ENCODE data around the gene P3H3.
A peak's percentile ranks its signal among the peaks of the same experiment; 100 is the strongest.

P3H3 gene

GRCh38 chr12:6826125-6826733, 2.0 kb upstream of the P3H3 start:
- Histone ChIP-seq H3K4me1 (ENCODE audit: control insufficient read depth in 2 of 2, insufficient read depth in 2 of 2, low read length in 2 of 2) (peaks cover 11 to 15% of the 10 kb centered on the region in 2 donors), H3K36me3 (ENCODE audit: control insufficient read depth in 2 of 2, insufficient read depth in 2 of 2, low read length in 2 of 2) (no peaks in the 10 kb centered on the region), H3K27me3 (ENCODE audit: control insufficient read depth in 2 of 2, insufficient read depth in 2 of 2, low read length in 2 of 2) (peaks cover 38 to 51% of the 10 kb centered on the region in 2 donors), H3K4me3 (ENCODE audit: low read length in 2 of 2) (no peak overlapping the region), H3K27ac (ENCODE audit: low read depth in 2 of 2, low read length in 2 of 2) (no peak overlapping the region), H3K9me3 (ENCODE audit: control insufficient read depth in 2 of 2, low read length in 2 of 2) (no peaks in the 10 kb centered on the region), H3K9ac (ENCODE audit: low read depth in 1 of 2, low read length in 2 of 2) (no peak overlapping the region)

- H3K9ac ChIP-seq (ENCODE audit: low read depth in 1 of 2, low read length in 2 of 2): no peak overlapping the region
- peaks cover 0 to 3% of the 10 kb centered on the region in 2 donors for H3K36me3 ChIP-seq (ENCODE audit: control insufficient read depth in 2 of 2, insufficient read depth in 2 of 2, low read length in 2 of 2)
- H3K4me3 ChIP-seq (ENCODE audit: low read length in 2 of 2): no peak overlapping the region
- no peak overlapping the region for H3K27ac ChIP-seq (ENCODE audit: low read depth in 2 of 2, low read length in 2 of 2)
- peaks cover 11 to 13% of the 10 kb centered on the region in 2 donors for H3K4me1 ChIP-seq (ENCODE audit: control insufficient read depth in 2 of 2, insufficient read depth in 2 of 2, low read length in 2 of 2)
- H3K27me3 ChIP-seq (ENCODE audit: control insufficient read depth in 2 of 2, insufficient read depth in 2 of 2, low read length in 2 of 2): peaks cover 37 to 48% of the 10 kb centered on the region in 2 donors
- H3K9me3 ChIP-seq (ENCODE audit: control insufficient read depth in 2 of 2, low read length in 2 of 2): no peaks in the 10 kb centered on the region
These were observed 1.3 kb upstream of the P3H3 start for GRCh38 chr12:6826734-6827436.

- Histone ChIP-seq H3K9me3 (ENCODE audit: control insufficient read depth in 2 of 2, low read length in 2 of 2) (no peaks in the 10 kb centered on the region), H3K36me3 (ENCODE audit: control insufficient read depth in 2 of 2, insufficient read depth in 2 of 2, low read length in 2 of 2) (peaks cover 0 to 3% of the 10 kb centered on the region in 2 donors), H3K4me3 (ENCODE audit: low read length in 2 of 2) (no peak overlapping the region), H3K9ac (ENCODE audit: low read depth in 1 of 2, low read length in 2 of 2) (no peak overlapping the region), H3K27me3 (ENCODE audit: control insufficient read depth in 2 of 2, insufficient read depth in 2 of 2, low read length in 2 of 2) (peaks cover 34 to 42% of the 10 kb centered on the region in 2 donors), H3K27ac (ENCODE audit: low read depth in 2 of 2, low read length in 2 of 2) (no peak overlapping the region), H3K4me1 (ENCODE audit: control insufficient read depth in 2 of 2, insufficient read depth in 2 of 2, low read length in 2 of 2) (peaks cover 11 to 12% of the 10 kb centered on the region in 2 donors)
These were observed 733 bp upstream of the P3H3 start for GRCh38 chr12:6827437-6827911.

- peaks cover 27 to 31% of the 10 kb centered on the region in 2 donors for H3K27me3 ChIP-seq (ENCODE audit: control insufficient read depth in 2 of 2, insufficient read depth in 2 of 2, low read length in 2 of 2)
- no peaks in the 10 kb centered on the region for H3K9me3 ChIP-seq (ENCODE audit: control insufficient read depth in 2 of 2, low read length in 2 of 2)
- H3K4me3 ChIP-seq (ENCODE audit: low read length in 2 of 2): peak overlapping the region; percentile 76 to 78
- H3K36me3 ChIP-seq (ENCODE audit: control insufficient read depth in 2 of 2, insufficient read depth in 2 of 2, low read length in 2 of 2): peaks cover 0 to 3% of the 10 kb centered on the region in 2 donors
- H3K9ac ChIP-seq (ENCODE audit: low read depth in 1 of 2, low read length in 2 of 2): peak overlapping the region; percentile 44 to 79
- H3K27ac ChIP-seq (ENCODE audit: low read depth in 2 of 2, low read length in 2 of 2): peak overlapping the region; percentile 34 to 65
- peaks cover 11 to 12% of the 10 kb centered on the region in 2 donors for H3K4me1 ChIP-seq (ENCODE audit: control insufficient read depth in 2 of 2, insufficient read depth in 2 of 2, low read length in 2 of 2)
These were observed 751 bp downstream of the P3H3 start for GRCh38 chr12:6828781-6829535.

GRCh38 chr12:6829536-6830220, 1.5 kb downstream of the P3H3 start:
- H3K27ac ChIP-seq (ENCODE audit: low read depth in 2 of 2, low read length in 2 of 2): peak overlapping the region; percentile 34 to 65
- peaks cover 0 to 3% of the 10 kb centered on the region in 2 donors for H3K36me3 ChIP-seq (ENCODE audit: control insufficient read depth in 2 of 2, insufficient read depth in 2 of 2, low read length in 2 of 2)
- peaks cover 11 to 12% of the 10 kb centered on the region in 2 donors for H3K4me1 ChIP-seq (ENCODE audit: control insufficient read depth in 2 of 2, insufficient read depth in 2 of 2, low read length in 2 of 2)
- H3K27me3 ChIP-seq (ENCODE audit: control insufficient read depth in 2 of 2, insufficient read depth in 2 of 2, low read length in 2 of 2): peaks cover 25 to 27% of the 10 kb centered on the region in 2 donors
- H3K4me3 ChIP-seq (ENCODE audit: low read length in 2 of 2): peak overlapping the region; percentile 76 to 78
- no peaks in the 10 kb centered on the region for H3K9me3 ChIP-seq (ENCODE audit: control insufficient read depth in 2 of 2, low read length in 2 of 2)
- peak overlapping the region in 1 of 2 donors; percentile 44 for H3K9ac ChIP-seq (ENCODE audit: low read depth in 1 of 2, low read length in 2 of 2)

- Histone ChIP-seq H3K9me3 (ENCODE audit: control insufficient read depth in 2 of 2, low read length in 2 of 2) (no peaks in the 10 kb centered on the region), H3K4me3 (ENCODE audit: low read length in 2 of 2) (no peak overlapping the region), H3K27me3 (ENCODE audit: control insufficient read depth in 2 of 2, insufficient read depth in 2 of 2, low read length in 2 of 2) (peaks cover 20 to 25% of the 10 kb centered on the region in 2 donors), H3K36me3 (ENCODE audit: control insufficient read depth in 2 of 2, insufficient read depth in 2 of 2, low read length in 2 of 2) (peaks cover 0 to 3% of the 10 kb centered on the region in 2 donors), H3K9ac (ENCODE audit: low read depth in 1 of 2, low read length in 2 of 2) (no peak overlapping the region), H3K4me1 (ENCODE audit: control insufficient read depth in 2 of 2, insufficient read depth in 2 of 2, low read length in 2 of 2) (peaks cover 10% of the 10 kb centered on the region in 2 donors), H3K27ac (ENCODE audit: low read depth in 2 of 2, low read length in 2 of 2) (no peak overlapping the region)
These were observed 2.2 kb downstream of the P3H3 start for GRCh38 chr12:6830286-6830890.

GRCh38 chr12:6830999-6831398, 2.8 kb downstream of the P3H3 start:
- no peak overlapping the region for H3K9ac ChIP-seq (ENCODE audit: low read depth in 1 of 2, low read length in 2 of 2)
- H3K36me3 ChIP-seq (ENCODE audit: control insufficient read depth in 2 of 2, insufficient read depth in 2 of 2, low read length in 2 of 2): peaks cover 0 to 3% of the 10 kb centered on the region in 2 donors
- H3K4me3 ChIP-seq (ENCODE audit: low read length in 2 of 2): no peak overlapping the region
- H3K27ac ChIP-seq (ENCODE audit: low read depth in 2 of 2, low read length in 2 of 2): no peak overlapping the region
- H3K27me3 ChIP-seq (ENCODE audit: control insufficient read depth in 2 of 2, insufficient read depth in 2 of 2, low read length in 2 of 2): peaks cover 18 to 23% of the 10 kb centered on the region in 2 donors
- no peaks in the 10 kb centered on the region for H3K9me3 ChIP-seq (ENCODE audit: control insufficient read depth in 2 of 2, low read length in 2 of 2)
- H3K4me1 ChIP-seq (ENCODE audit: control insufficient read depth in 2 of 2, insufficient read depth in 2 of 2, low read length in 2 of 2): peaks cover 9 to 11% of the 10 kb centered on the region in 2 donors

- Histone ChIP-seq H3K4me3 (ENCODE audit: low read length in 2 of 2) (no peak overlapping the region), H3K4me1 (ENCODE audit: control insufficient read depth in 2 of 2, insufficient read depth in 2 of 2, low read length in 2 of 2) (peaks cover 9 to 11% of the 10 kb centered on the region in 2 donors), H3K9me3 (ENCODE audit: control insufficient read depth in 2 of 2, low read length in 2 of 2) (no peaks in the 10 kb centered on the region), H3K36me3 (ENCODE audit: control insufficient read depth in 2 of 2, insufficient read depth in 2 of 2, low read length in 2 of 2) (peaks cover 0 to 3% of the 10 kb centered on the region in 2 donors), H3K27ac (ENCODE audit: low read depth in 2 of 2, low read length in 2 of 2) (no peak overlapping the region), H3K27me3 (ENCODE audit: control insufficient read depth in 2 of 2, insufficient read depth in 2 of 2, low read length in 2 of 2) (peaks cover 18 to 19% of the 10 kb centered on the region in 2 donors), H3K9ac (ENCODE audit: low read depth in 1 of 2, low read length in 2 of 2) (no peak overlapping the region)
These were observed 3.3 kb downstream of the P3H3 start for GRCh38 chr12:6831450-6831995.

- H3K27me3 ChIP-seq (ENCODE audit: control insufficient read depth in 2 of 2, insufficient read depth in 2 of 2, low read length in 2 of 2): peaks cover 18 to 19% of the 10 kb centered on the region in 2 donors
- peaks cover 9 to 11% of the 10 kb centered on the region in 2 donors for H3K4me1 ChIP-seq (ENCODE audit: control insufficient read depth in 2 of 2, insufficient read depth in 2 of 2, low read length in 2 of 2)
- peaks cover 0 to 3% of the 10 kb centered on the region in 2 donors for H3K36me3 ChIP-seq (ENCODE audit: control insufficient read depth in 2 of 2, insufficient read depth in 2 of 2, low read length in 2 of 2)
- H3K9me3 ChIP-seq (ENCODE audit: control insufficient read depth in 2 of 2, low read length in 2 of 2): no peaks in the 10 kb centered on the region
- H3K27ac ChIP-seq (ENCODE audit: low read depth in 2 of 2, low read length in 2 of 2): no peak overlapping the region
- H3K9ac ChIP-seq (ENCODE audit: low read depth in 1 of 2, low read length in 2 of 2): no peak overlapping the region
- no peak overlapping the region for H3K4me3 ChIP-seq (ENCODE audit: low read length in 2 of 2)
These were observed 3.9 kb downstream of the P3H3 start for GRCh38 chr12:6832125-6832524.

All from mucosa of rectum (tissue), 2 donors.